ENCODE data around the gene STK40.

The STK40 gene

DNA sequence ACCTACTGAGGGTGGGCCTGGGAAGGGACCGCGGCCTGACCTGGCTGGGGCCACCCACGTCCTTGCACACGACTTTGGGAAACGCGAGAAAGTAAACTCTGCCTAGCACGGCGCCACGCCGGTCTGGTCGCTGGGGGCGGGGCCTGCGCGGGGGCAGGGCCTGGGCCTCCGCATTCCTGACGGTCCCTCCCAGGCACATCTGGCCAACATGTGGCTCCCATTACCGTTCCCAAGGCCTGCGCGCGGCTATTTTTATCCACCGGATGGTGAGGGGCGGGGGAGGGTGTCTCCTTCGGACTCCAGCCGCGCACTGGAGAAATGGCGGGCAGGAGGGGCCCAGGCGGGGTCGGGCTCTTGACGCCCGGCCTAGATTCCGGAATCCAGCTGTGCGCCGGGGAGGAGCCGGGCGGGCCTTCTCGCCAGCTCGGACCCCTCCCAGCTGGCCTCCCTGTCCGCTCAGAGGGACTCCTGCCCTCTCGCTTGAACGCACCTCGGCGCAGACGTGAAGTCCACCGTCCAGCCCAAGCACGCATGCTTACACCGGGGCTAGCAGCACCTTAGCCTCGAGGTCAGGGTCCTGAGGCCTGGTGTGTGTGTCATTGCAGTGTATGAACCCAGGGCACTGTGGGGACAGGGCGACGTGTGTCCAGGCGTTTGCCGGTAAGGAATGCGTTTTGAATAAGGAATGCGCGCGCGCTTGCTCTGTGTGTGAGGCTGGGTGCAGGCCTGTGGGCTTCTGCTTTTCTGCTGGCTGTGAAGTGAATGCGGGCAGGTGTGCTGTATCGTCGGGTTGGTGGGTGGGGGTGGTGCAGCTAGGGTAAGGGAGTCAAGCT lies 64.4 kb downstream of the STK40 start:
- peak; percentile 90 for DNase-seq

DNA sequence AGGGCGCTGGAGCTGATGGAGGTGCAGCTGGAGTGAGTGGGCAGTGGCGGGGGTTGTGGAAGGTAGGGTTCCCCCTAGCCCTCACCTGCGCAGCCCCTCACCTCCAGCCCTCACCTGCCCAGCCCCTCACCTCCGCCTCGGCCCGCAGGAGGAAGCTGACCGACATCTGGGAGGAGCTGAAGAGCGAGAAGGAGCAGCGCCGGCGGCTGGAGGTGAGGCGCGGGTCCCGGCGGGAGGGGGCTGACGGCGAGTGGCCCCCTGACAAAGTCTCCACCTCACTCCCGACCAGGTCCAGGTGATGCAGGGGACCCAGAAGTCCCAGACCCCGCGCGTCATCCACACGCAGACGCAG lies 65.0 kb downstream of the STK40 start:
- DNase-seq, result no peak

DNA sequence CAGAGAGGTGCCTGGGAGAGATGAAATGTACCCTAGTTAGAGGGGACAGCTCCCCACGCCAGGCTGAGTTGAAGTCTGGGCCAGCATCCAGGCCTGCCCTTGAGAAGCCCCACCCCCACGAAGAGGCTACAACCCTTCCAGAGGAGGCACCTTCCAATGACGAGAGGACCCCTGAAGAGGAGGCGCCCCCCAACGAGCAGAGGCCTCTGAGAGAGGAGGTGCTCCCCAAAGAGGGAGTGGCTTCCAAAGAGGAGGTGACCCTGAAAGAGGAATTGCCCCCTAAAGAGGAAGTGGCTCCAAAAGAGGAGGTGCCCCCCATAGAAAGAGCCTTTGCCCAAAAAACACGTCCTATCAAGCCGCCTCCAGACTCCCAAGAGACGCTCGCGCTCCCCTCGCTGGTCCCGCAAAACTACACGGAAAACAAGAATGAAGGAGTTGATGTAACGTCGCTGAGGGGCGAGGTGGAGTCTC lies 65.4 kb downstream of the STK40 start:
- no peak for DNase-seq

DNA sequence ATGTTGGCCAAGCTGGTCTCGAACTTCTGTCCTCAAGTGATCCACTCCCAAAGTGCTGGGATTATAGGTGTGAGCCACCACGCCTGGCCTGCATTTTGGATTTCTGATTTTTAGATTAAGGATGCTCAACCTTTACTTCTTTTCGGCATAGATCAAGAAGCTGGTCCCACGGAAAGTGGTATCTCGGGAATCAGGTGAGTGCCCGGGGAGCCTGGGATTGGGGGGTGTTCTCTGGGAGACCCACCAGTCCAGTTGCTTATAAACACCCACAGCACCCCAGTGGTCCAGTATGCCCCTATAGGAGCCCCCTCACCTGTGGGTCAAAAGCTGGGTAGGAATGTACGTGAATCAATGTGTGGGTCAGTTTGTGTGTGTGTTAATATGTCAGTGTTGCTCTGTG lies 76.3 kb downstream of the STK40 start:
- DNase-seq, result no peak

DNA sequence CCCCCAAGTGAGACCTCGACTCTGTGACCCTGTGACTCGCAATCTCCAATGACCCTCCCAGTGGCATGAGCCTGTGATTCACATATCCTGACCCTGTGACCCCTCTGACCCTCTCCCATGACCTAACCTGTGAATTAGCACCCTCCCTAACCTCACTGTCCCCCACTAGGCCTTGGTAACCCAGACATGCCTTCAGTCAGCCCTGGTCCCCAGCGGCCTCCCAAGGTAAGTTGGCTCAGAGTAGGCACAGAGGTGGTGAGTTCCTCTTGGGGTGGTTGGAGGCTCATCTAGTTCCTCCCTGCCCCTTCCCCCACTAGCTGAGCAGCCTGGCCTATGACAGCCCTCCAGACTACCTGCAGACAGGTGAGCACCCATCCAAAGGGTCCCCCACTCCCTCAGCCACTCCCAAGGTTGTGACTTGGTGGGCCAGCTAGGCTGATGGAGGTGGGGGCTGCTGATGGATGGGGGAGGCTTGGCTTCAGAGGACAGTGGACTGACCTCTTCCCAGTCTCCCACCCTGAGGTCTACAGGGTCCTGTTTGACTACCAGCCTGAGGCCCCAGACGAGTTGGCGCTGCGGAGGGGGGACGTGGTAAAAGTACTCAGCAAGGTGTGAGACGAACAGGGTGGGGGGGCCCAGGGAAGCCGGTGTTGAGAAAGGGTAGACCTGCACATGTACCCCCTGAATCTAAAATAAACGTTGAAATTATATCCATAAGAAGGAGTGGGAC lies 78.0 kb downstream of the STK40 start:
- no peak for DNase-seq

DNA sequence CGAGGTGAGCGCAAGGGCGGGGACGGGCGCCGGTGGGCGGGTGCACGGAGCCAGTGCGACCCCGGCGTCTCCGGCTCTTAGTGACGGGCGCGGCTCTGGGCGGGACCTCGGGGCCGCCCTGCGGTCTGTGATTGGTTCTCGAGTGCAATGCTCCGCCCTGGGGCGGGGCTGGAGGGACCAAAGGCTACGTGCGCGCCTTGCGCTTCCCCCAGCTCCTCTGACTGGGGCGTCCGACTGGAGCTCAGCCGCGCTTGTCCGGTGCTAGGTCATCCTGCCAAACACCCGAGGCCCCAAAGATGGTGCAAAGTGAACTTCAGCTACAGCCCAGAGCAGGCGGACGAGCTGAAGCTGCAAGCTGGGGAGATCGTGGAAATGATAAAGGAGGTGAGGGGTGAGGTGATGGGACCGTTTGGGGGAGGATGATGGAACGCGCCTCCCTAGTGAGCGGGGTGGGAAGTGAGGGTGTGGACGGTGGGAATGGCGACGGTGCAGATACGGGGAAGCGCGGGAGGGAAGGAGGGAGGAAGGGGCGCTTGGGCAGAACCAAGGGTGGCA lies 78.7 kb downstream of the STK40 start:
- peak; percentile 87 for DNase-seq

DNA sequence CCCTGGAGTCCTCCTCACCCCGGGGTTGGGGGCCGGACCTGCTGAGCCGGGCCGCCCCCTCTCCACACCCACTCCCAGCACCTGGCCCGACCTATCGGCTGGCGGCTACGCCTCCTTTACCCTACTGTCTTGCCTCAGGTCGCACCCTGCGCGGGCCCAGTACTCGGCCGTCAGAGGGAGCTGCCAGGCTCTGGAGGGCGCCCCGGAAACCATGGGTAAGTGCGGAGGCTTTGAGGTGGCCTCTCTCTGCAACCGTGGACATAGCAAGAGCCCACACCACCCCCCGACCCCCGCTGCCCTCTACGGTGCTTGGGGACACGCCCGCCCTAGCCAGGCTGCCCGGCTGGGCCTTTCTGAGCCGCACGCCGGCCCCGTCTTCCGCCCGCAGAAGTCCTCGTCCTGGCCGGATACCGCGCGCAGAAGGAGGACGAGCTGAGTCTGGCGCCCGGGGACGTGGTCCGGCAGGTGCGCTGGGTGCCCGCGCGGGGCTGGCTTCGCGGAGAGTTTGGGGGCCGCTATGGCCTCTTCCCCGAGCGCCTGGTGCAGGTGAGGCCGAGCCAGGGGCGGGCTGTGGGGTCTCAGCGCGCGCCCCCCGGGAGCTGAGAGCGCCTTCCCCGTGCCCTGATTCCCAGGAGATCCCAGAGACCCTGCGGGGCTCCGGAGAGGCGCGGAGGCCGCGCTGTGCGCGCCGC lies 79.4 kb downstream of the STK40 start, which contains the start of gene SH3D21:
TSS of gene SH3D21 (plus strand) at position 159 of the 692 bp plus-strand sequence. CDS start at position 212, 53 bp downstream.
- peak; percentile 71 for DNase-seq

DNA sequence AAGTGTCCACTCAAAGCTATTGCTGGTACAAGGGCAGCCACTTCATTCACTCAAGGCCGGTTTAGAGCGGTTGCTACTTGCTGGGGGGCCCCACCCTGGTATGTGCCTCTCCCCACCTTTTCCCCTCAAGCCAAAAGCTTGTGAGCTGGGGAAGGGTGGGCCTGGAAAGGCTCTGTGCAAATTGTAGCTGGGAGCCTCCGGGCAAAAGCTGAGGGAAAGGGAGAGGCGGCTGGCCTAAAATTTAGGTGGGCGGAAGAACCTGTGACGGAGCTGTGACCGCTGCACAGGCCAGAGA lies 79.9 kb downstream of the STK40 start:
- no peak for DNase-seq

DNA sequence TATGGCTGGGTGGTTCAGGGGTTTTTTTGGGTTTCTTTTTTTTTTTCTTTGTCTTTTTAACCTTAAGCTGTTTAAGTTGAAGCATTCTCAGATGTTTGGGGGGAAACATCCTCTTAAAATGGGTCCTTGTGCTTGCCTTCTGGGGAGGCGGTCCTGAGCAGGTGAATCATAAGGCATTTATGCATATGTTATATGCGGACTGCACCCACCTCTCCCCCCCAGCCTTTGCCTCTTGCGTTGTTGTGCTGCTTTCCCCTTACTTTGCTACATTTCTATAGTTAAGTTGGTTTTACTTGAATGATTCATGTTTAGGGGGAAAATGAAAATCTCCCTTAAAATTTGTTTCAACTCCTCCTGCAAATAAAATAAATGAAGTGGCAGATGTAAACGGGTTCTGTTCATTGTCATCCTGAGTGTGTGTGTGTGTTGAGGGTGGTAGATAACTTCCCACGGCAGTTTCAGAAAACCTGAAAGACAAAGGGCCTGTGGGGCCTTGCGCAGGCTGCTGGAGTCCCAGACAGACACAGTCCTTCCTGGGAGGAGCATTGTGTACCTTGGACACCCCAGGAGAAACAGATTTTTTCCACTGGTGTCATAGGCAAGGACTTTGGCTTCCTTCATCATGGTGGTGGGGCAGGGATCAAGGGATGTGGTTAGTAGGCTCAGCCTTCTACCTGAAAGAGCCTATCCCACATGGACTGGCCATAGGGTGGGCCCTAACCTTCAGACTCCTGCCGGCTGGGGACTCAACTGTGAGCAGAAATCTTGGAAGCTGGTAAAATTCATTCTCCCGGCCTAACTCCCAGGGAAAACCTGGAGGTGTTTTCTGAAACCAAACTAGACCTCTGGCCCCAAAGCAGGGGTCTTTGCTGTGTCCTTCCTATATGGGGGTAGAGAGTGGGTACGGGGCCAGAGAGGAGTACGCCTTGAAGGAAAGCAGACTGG lies 80.5 kb downstream of the STK40 start:
- no peak for DNase-seq

DNA sequence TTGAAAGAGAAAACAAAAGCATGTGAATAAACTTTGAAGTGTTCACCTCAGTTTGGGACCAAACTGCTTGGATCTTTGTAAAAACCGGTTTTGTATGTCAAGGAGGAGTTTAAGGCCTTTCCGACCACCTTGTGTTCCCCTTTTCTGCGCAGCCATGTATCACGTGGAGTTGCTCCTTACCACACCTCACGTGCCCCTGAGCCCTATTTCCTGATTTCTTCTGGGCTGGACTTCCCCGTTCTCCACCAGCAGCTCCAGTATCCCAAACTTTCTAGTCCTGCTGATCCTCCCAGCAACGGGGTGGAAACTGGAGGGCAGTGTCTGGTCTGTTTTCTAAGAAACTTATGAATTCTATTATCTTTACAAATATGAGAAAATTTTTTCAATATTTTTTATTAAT lies 81.2 kb downstream of the STK40 start:
- no peak for DNase-seq

DNA sequence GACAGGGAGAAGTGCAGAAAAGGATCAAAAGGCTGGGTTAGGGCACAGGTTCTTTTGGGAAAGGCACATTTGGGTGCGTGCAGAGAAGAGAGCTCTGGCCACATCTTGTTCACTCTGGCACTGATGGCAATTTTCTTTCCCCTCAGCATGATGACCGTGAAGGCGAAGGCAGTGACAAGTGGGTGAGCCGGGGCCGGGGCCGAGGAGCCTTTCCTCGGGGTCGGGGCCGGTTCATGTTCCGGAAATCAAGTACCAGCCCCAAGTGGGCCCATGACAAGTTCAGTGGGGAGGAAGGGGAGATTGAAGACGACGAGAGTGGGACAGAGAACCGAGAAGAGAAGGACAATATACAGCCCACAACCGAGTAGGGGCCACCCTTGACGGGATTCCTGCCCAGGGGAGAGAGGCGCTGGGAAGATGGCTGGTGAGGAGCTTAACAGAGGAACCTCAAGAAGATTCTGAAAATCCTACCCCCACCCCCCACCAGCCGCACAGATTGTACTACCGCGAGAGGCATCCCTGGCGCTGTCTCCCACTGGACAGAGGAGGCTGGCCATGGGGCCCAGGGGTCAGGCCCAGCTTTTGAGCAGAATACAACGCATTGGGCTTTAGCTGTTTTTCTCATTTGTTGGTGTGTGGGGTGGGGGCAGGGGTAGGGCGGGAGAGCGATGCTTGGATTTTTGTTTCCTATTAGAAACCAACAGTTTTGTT lies 81.9 kb downstream of the STK40 start:
- DNase-seq, result no peak

DNA sequence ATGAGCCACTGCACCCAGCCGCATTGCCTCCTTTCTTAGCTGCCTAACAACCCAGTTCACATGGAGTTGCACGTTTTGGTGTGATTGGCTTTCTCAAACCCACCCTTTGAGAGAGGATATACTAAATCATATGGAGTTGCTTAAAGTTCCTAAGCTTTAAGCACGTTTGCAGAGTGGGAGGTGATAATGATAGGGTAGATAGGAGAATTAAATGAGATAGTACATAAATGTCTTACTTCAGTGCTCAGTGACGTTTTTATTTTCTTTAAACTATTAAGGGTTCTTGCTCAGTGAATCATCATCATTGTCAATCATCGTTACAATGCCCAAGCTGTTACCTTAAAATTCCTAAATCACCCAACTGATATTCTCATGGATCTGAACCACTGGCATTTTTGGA lies 82.5 kb downstream of the STK40 start:
- DNase-seq, result no peak

DNA sequence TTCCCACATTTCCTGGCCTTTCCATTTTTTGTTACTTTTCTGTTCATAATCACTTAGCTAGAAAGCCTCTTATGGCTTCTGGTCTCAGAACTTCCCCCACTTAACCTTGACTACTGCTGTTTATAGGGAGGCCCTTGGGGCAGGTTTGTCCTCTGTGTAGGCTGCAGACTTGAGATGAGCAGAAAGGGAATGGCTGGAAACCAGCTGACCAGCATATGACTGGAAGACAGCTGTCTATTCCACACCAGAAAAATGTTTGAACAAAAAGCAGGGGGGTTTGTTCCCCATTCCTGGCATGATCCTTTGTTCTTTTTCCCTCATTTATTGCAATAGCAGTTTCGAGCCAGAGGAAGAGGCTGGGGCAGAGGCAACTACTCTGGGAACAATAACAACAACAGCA lies 84.5 kb downstream of the STK40 start:
- DNase-seq, result no peak

DNA sequence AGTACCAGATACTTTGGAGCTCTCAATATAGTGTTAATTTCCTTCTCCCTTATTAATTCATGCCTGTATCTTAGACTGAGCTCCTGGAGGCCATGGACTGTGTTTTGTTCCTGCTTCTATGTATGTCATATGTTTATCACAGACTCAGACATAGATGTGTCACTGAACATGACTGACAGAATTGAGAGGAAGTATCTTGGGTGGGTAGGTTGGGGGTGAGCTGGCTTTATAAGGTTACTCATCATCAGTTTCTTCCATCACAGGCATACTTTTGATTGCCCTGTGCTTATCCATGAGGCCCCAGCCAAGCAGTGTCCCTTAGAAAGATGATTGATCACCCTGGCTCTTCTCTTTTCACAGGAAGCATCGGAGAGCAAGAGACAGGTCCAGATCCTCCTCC lies 85.2 kb downstream of the STK40 start:
- DNase-seq, result no peak

DNA sequence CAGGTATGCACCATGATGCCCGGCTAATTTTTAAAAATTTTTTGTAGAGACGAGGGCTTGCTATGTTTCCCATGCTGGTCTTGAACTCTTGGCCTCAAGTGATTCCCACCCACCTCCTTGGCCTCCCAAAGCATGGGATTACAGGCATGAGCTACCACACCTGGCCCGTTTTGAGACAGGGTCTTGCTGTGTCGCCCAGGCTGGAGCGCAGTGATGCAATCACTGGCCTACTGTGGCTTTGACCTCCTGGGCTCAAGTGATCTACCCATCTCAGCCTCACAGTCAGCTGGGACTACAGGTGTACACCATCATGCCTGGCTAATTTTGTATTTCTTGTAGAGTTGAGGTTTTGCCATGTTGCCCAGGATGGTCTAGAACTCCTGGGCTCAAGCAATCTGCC lies 87.1 kb downstream of the STK40 start:
- DNase-seq, result no peak

DNA sequence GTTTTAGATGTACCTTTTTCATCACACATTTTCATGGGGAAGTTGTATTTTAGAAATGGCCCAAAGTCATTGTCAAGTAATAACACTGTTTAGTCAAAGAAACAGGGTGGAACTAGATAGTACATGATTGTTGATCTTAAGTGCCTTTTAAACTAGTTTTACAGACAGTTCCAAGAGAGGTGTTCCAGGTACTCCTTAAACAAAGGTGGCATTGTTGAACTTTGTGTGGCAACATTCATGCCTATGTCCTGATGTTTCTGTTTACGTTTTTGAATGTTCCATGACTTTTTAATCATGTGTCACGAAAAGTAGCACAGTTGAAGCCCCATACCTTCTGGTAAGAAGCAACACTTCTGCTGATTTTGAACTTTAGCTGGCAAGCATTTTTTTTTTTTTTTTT lies 88.7 kb downstream of the STK40 start:
- DNase-seq, result no peak

DNA sequence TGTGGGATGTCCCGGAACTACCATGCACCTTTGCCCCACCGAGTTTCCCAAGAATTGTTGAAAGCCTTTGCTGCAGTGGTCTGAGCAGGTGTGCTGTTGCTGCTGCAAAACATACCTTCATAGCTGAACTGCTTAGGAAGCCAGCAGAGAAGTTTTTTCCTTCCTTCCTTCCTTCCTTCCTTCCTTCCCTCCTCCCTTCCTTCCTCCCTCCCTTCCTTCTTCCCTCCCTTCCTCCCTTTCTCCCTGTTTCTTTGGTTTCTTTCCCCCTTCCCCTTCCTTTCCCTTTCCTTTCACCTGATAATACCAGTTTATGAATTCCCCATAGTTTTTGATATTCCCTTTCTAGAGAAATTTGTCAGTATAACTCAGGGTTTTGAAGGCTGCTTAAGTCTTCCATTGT lies 90.3 kb downstream of the STK40 start:
- DNase-seq, result no peak

Data from right kidney (tissue), 1 donor.